ENCODE data around the gene PDCD1. TPM values are rescaled to one million over a fixed set of nuclear protein-coding genes. Genes with fewer than 3 reads are reported as not detected.

PDCD1 gene
- total and polyA plus RNA-seq, 2 donors (not counting 1 experiment from before 2014, with no cell fraction given): 0.28 to 1.3 TPM

- POLR2A ChIA-PET: no interaction called here
- Mint-ChIP-seq H3K27ac (no peak overlapping the region), H3K4me1 (peaks cover 13% of the 10 kb centered on the region), H3K27me3 (peaks cover 6% of the 10 kb centered on the region), H3K4me3 (no peak overlapping the region), H3K9me3 (ENCODE audit: insufficient read depth) (no peaks in the 10 kb centered on the region)
- no peak overlapping the region for H2AFZ ChIP-seq (ENCODE audit: insufficient read depth, low read depth, low read length, poor library complexity, severe bottlenecking)
- peaks cover 7 to 9% of the 10 kb centered on the region in 2 donors for H3K4me1 ChIP-seq (ENCODE audit: control insufficient read depth in 2 of 2, insufficient read depth in 2 of 2, low read length in 2 of 2)
- DNase-seq (no peak), ATAC-seq (ENCODE audit: low read depth) (no peak)
- 77% methylated on average over 27 of the region's 29 CpGs for WGBS (ENCODE audit: insufficient coverage)
- peaks cover 0 to 4% (median 2%) of the 10 kb centered on the region in 4 experiments for H3K27me3 ChIP-seq (replicated peaks in 1 of 4; ENCODE audit: control extremely low read depth in 1 of 4, control insufficient read depth in 3 of 4, insufficient read depth in 4 of 4, low read length in 3 of 4)
- H3K36me3 ChIP-seq (replicated peaks in 1 of 2; ENCODE audit: control extremely low read depth in 1 of 2, control insufficient read depth in 1 of 2, extremely low read depth in 1 of 2, insufficient read depth in 2 of 2, low read length in 1 of 2): no peaks in the 10 kb centered on the region
- CTCF ChIA-PET: no interaction called here
- H4K20me1 ChIP-seq (ENCODE audit: control insufficient read depth, insufficient read depth, low read length, poor library complexity, severe bottlenecking): no peaks in the 10 kb centered on the region
- TF ChIP-seq, protein P1, sequence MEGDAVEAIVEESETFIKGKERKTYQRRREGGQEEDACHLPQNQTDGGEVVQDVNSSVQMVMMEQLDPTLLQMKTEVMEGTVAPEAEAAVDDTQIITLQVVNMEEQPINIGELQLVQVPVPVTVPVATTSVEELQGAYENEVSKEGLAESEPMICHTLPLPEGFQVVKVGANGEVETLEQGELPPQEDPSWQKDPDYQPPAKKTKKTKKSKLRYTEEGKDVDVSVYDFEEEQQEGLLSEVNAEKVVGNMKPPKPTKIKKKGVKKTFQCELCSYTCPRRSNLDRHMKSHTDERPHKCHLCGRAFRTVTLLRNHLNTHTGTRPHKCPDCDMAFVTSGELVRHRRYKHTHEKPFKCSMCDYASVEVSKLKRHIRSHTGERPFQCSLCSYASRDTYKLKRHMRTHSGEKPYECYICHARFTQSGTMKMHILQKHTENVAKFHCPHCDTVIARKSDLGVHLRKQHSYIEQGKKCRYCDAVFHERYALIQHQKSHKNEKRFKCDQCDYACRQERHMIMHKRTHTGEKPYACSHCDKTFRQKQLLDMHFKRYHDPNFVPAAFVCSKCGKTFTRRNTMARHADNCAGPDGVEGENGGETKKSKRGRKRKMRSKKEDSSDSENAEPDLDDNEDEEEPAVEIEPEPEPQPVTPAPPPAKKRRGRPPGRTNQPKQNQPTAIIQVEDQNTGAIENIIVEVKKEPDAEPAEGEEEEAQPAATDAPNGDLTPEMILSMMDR (IDR thresholded peaks at IDR 0.05): no peak
- TF ChIP-seq EZH2 (IDR thresholded peaks at IDR 0.05; ENCODE audit: borderline replicate concordance, insufficient read depth, low read depth, low read length, poor library complexity, severe bottlenecking): no peak
- H3K4me3 ChIP-seq (ENCODE audit: control extremely low read depth in 1 of 5, extremely low read depth in 1 of 5, insufficient read depth in 1 of 5, low read depth in 2 of 5, low read length in 4 of 5): no peak overlapping the region
- H3K4me2 ChIP-seq (replicated peaks; ENCODE audit: low read depth, low read length, poor library complexity, severe bottlenecking): no peak overlapping the region
- H3K9me3 ChIP-seq (ENCODE audit: control extremely low read depth in 1 of 3, control insufficient read depth in 2 of 3, insufficient read depth in 1 of 3, low read length in 2 of 3): no peaks in the 10 kb centered on the region
- no peak overlapping the region for H3K27ac ChIP-seq (ENCODE audit: low read length in 2 of 2)
- no peaks in the 10 kb centered on the region for H3K79me2 ChIP-seq (ENCODE audit: control insufficient read depth, insufficient read depth, low read length)
- no peak overlapping the region for H3K9ac ChIP-seq (ENCODE audit: low read length)
- intact Hi-C loops (cut with micrococcal nuclease): no loop called here
Measured at GRCh38 chr2:241809383-241810306, 49.0 kb downstream of the PDCD1 start.

- H3K4me3 ChIP-seq (ENCODE audit: control extremely low read depth in 1 of 5, extremely low read depth in 1 of 5, insufficient read depth in 1 of 5, low read depth in 2 of 5, low read length in 4 of 5): no peak within 1 kb of the TSS
- 93% methylated on average over 29 of the region's 31 CpGs for WGBS (ENCODE audit: insufficient coverage)
- intact Hi-C loops (cut with micrococcal nuclease): no loop called here
- DNase-seq: no peak
- no peaks in the 10 kb centered on the region for H3K79me2 ChIP-seq (ENCODE audit: control insufficient read depth, insufficient read depth, low read length)
- no peaks in the 10 kb centered on the region for H4K20me1 ChIP-seq (ENCODE audit: control insufficient read depth, insufficient read depth, low read length, poor library complexity, severe bottlenecking)
- no peak within 1 kb of the TSS for H2AFZ ChIP-seq (ENCODE audit: insufficient read depth, low read depth, low read length, poor library complexity, severe bottlenecking)
- peaks cover 0 to 12% (median 10%) of the 10 kb centered on the region in 4 experiments for H3K27me3 ChIP-seq (replicated peaks in 1 of 4; ENCODE audit: control extremely low read depth in 1 of 4, control insufficient read depth in 3 of 4, insufficient read depth in 4 of 4, low read length in 3 of 4)
- CTCF ChIA-PET: no interaction called here
- no peak for ATAC-seq (ENCODE audit: low read depth)
- peaks cover 12% of the 10 kb centered on the region in 2 donors for H3K4me1 ChIP-seq (ENCODE audit: control insufficient read depth in 2 of 2, insufficient read depth in 2 of 2, low read length in 2 of 2)
- no peak within 1 kb of the TSS for H3K4me2 ChIP-seq (replicated peaks; ENCODE audit: low read depth, low read length, poor library complexity, severe bottlenecking)
- no peak within 1 kb of the TSS for H3K27ac ChIP-seq (ENCODE audit: low read length in 2 of 2)
- H3K9me3 Mint-ChIP-seq (ENCODE audit: insufficient read depth): no peaks in the 10 kb centered on the region
- no peaks in the 10 kb centered on the region for H3K36me3 ChIP-seq (replicated peaks in 1 of 2; ENCODE audit: control extremely low read depth in 1 of 2, control insufficient read depth in 1 of 2, extremely low read depth in 1 of 2, insufficient read depth in 2 of 2, low read length in 1 of 2)
- no peak within 1 kb of the TSS for H3K9ac ChIP-seq (ENCODE audit: low read length)
- no peak within 1 kb of the TSS for H3K27ac Mint-ChIP-seq
- H3K4me3 Mint-ChIP-seq: no peak within 1 kb of the TSS
- peaks cover 18% of the 10 kb centered on the region for H3K4me1 Mint-ChIP-seq
- TF ChIP-seq, protein P1 (IDR thresholded peaks at IDR 0.05): no peak
- TF ChIP-seq EZH2 (IDR thresholded peaks at IDR 0.05; ENCODE audit: borderline replicate concordance, insufficient read depth, low read depth, low read length, poor library complexity, severe bottlenecking): no peak
- no peaks in the 10 kb centered on the region for H3K9me3 ChIP-seq (ENCODE audit: control extremely low read depth in 1 of 3, control insufficient read depth in 2 of 3, insufficient read depth in 1 of 3, low read length in 2 of 3)
- peaks cover 6% of the 10 kb centered on the region for H3K27me3 Mint-ChIP-seq
- POLR2A ChIA-PET: no interaction called here
Measured at GRCh38 chr2:241808721-241809382, 49.8 kb downstream of the PDCD1 start, which contains the start of gene NEU4. Gene NEU4 (plus strand): TSS chr2:241809193. CDS start chr2:241814485, 5,292 bp downstream.
